GM19025 (cell line): ENCODE results near the gene ANO4.

Experiments
- ATAC-seq: cut with Tn5 transposase; IDR thresholded peaks from one replicate; pipeline ENCODE4 v1.9.1; 2021; ENCODE audit warnings: mild to moderate bottlenecking, low read depth, moderate library complexity; ENCODE audit not compliant: unreplicated experiment

ANO4 gene

GRCh38 chr12:100936661-100937060 is 142.1 kb downstream of the ANO4 start:
- ATAC-seq = no peak

DNA sequence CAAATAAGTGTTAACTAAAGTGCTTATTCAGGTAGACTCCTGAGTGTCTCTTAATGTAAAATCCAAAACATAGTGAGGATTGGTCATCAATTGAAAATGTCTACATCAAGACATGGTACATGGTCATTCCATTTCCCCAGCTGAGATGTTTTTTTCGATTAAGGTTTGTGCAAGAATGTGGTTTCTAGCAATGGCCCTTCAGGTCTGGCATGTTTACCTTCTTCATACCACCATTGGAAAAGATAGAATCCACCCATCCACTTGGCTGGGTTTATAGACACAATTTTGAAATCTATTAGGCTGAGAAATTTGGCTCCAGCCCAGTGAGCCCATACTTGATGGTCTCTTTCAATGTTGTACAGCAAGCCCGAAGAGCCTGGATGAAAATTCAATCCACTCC is 145.9 kb downstream of the ANO4 start:
- ATAC-seq = no peak

GRCh38 chr12:100942984-100943749 is 148.6 kb downstream of the ANO4 start:
- ATAC-seq = no peak

- ATAC-seq = no peak
Observed at GRCh38 chr12:100951756-100952155, 157.2 kb downstream of the ANO4 start.

DNA sequence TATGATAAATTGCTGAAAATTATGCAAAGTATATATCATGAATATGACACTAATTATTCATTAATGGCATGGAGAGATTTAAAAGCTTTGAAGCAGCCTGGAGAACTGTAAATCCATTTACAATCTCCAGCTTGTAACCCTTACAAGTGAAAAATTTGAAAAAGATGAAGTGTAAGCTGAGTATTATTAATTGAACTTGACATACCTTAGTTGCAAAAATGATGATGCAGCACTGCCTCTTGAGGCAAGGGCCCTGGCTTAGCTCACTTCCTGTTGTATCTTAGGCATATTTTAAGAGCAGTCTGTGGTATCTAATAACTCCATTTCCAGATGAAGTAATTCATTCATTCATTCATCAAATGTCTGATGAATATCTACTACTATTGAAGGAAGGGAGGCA is 158.6 kb downstream of the ANO4 start:
- no peak for ATAC-seq

- ATAC-seq = no peak
Observed at GRCh38 chr12:100953677-100954076, 159.1 kb downstream of the ANO4 start.

DNA sequence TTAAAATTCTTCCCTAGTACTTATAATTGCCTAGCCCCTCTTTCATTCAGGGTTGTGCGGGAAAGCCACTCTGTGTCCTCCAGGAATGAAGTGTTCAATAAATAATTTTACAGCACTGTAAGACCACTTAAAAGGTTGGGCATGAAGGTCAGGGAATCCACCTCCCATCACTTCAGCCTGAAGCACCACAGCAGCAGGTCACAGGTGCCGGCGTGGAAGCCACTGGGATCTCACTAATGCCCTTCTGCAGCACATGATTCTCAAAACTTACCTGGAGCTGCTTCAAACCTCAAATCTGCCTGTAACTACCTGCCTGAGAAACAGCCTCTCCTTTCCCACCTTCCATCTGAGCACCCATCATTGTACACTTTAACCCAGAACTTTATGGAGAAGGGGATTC is 159.5 kb downstream of the ANO4 start:
- ATAC-seq = no peak

GRCh38 chr12:100955139-100955538 is 160.6 kb downstream of the ANO4 start:
- no peak for ATAC-seq

GRCh38 chr12:100956311-100956852 is 161.8 kb downstream of the ANO4 start:
- ATAC-seq = no peak

DNA sequence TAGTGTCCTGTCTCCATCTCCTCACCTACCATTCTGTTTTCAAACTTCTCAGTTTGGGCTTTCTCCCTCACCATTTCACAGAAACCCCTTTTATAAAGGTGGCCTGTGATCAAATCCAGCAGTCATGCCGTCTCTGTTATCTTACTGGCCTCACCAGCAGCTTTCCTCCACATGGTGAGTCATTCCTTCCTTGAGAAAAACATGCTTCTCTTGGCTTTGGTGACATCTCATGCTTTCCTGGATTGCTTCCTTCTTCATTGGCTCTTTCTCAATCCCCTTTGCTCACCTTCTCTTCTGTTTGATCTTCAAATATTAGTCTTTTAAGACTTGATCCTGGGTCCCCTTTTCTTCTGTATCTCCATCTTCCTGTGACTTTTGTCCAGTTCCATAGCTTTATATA is 164.9 kb downstream of the ANO4 start:
- ATAC-seq = no peak

- no peak for ATAC-seq
Observed at GRCh38 chr12:100962086-100962712, 167.6 kb downstream of the ANO4 start.

DNA sequence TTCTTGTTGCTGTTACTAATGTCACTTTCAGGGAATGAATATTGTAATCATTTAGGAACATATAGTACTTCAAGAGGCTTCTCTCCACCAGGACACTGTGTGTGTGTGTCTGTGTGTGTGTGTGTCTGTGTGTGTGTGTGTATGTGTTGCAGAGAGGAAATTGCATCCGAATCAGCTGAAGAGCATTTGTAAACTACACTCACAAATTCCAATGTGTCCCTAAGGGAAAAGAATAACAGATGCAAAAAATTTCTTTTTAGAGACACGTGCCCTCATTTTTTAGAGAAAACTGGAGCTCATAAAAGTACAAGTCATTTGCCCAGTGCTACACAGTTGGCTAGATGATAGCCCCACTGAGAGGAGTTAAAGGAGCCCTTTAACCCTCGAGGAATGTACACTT is 168.8 kb downstream of the ANO4 start:
- ATAC-seq = no peak

GRCh38 chr12:100964028-100964427 is 169.5 kb downstream of the ANO4 start:
- no peak for ATAC-seq

DNA sequence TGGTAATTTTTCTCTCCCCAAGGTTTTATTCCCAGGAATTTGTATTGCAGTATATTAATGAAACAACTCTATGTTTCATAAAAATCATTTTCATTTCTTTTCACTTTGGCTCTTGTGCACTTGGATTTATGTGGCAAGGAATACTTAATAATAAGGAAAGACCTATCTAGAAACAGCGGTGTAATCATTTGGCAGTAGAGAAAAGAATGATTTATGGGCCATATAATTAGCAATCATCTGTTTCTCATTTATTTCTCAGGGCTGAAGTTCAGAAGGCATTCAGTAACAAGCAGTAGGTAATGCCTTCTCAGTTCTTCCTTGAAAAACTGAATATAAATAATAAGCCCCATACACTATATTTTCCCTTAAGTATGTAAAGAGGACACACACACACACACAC is 172.6 kb downstream of the ANO4 start:
- ATAC-seq = no peak

GRCh38 chr12:100970894-100971293 is 176.3 kb downstream of the ANO4 start:
- no peak for ATAC-seq

- ATAC-seq = no peak
Observed at GRCh38 chr12:100972121-100972520, 177.5 kb downstream of the ANO4 start.

DNA sequence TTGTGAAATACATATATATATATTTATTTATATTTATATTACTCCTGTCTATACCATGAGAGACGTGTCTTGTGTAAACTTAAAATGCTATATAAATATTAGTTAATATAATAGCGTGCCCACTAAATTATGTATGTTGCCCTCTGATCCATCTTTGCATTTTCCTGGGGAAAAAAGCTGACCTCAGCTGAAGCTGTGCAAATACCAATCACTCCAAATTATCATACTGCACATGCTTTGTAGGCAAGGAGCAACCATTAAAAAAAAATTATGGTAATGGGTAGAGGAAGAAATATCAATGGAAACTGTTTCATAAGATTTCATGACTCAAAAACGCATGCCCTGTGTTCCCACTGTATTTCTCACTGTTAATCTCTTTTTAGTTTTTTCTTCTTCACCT is 179.8 kb downstream of the ANO4 start:
- ATAC-seq = no peak

GRCh38 chr12:100974747-100975146 is 180.2 kb downstream of the ANO4 start:
- ATAC-seq = no peak

DNA sequence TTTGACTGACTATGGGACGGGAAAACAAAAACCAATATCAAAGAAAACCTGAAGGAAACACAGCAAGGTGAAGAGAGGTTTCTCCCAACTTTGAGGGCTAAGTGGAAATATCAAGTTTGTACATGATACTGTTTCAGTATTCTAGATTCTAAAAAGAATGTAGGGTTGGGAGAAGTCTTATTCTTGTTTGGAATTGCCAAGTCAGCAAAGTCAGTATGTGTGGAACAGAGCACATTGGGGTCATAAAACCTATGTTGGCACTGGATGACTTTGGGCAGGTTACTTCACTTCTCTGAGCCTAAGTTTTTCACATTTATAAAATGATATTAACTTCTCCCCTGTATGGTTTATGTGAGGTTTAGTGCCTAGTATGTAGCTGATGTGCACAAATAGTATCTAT is 182.2 kb downstream of the ANO4 start:
- no peak for ATAC-seq

DNA sequence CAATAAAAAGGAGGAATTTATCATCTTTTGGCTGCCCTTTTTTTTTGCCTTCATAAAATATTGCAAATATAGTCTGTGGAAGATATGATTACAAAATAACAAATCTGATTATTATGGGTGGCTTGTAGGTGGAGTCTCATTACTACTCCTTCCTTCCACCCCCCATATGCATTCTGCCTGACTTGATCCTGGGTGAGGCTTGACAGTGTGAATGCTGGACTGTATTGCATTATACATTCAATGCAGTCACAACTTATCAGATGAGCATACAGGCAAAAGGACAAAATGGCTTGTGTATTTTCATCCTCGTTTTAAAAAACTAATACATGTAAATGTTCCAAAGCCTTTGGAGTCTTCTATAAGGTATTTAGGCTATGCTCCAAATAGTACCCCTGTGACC is 186.3 kb downstream of the ANO4 start:
- no peak for ATAC-seq

GRCh38 chr12:100982511-100983183 is 188.1 kb downstream of the ANO4 start:
- no peak for ATAC-seq
